Fibroblast of skin of back (primary cell): Measurements from ENCODE around the gene ACMSD.

Source experiments
- DNase-seq: peaks from one replicate; pipeline ENCODE4 v3.0.0-alpha.2; 2013

Gene ACMSD

DNA sequence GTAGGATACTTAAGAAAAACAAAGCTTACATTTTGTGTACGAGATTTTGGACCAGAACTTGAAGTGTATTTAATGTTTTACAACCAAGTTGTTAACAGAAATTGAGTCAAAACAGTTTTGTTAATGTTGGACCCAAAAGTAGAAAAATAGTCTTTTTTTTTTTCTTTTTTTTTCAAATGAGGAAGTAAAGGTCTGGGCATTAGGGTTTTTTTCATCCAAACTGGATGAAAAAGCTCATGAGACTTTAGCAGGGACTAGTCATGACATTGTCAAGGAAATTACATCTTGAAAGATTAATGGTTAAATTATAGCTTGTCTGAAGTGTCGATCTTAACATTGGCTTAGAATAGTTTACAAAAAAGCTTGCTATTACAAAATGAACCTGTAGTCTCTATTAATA is 112.5 kb downstream of the ACMSD start:
- no peak for DNase-seq
